ENCODE data around the gene CALR. TPM values are rescaled to one million over a fixed set of nuclear protein-coding genes. Genes with fewer than 3 reads are reported as not detected.
"Not testable (repeated sequence)": the region's sequence is repeated elsewhere in the genome, so short reads cannot be mapped to it uniquely, and the experiment has no call there.

Gene CALR
- total RNA-seq, 1 donor from 2014 or later, result 382 TPM

DNA sequence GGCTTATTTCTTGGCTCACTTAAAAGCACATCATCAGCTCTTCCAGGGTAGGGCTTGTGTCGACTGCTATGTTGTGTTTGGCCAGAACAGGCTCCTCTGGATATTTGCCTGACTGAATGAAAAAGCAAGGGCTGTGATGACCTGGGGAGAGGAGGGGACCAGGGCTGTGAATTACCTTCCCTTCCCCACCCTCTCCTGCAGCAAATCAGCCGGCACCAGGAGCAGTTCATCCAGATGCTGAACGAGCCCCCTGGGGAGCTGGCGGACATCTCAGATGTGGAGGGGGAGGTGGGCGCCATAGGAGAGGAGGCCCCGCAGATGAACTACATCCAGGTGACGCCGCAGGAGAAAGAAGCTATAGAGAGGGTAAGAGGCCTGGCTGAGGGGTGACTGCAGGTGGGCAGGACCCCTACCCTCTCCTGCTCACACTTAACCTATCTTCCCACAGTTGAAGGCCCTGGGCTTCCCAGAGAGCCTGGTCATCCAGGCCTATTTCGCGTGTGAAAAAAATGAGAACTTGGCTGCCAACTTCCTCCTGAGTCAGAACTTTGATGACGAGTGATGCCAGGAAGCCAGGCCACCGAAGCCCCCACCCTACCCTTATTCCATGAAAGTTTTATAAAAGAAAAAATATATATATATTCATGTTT, 14.2 kb downstream of the CALR start:
- H3K27ac ChIP-seq (ENCODE audit: low read depth, low read length), result peak overlapping the region; percentile 25
- H3K36me3 ChIP-seq (ENCODE audit: control insufficient read depth in 3 of 3, insufficient read depth in 3 of 3, low read length in 3 of 3), result peaks cover 50 to 59% (median 54%) of the 10 kb centered on the region in 3 donors
- peaks cover 59 to 76% (median 64%) of the 10 kb centered on the region in 3 donors for H3K4me1 ChIP-seq (ENCODE audit: control insufficient read depth in 3 of 3, insufficient read depth in 3 of 3, low read length in 3 of 3)
- H3K9ac ChIP-seq (ENCODE audit: low read depth in 1 of 3, low read length in 3 of 3), result peak overlapping the region in 1 of 3 donors; percentile 33
- no peak overlapping the region for H3K4me3 ChIP-seq (ENCODE audit: low read length in 3 of 3)
- no peaks in the 10 kb centered on the region for H3K27me3 ChIP-seq (ENCODE audit: control insufficient read depth in 3 of 3, insufficient read depth in 3 of 3, low read length in 3 of 3)
- no peaks in the 10 kb centered on the region for H3K9me3 ChIP-seq (ENCODE audit: control insufficient read depth in 3 of 3, low read length in 3 of 3)

DNA sequence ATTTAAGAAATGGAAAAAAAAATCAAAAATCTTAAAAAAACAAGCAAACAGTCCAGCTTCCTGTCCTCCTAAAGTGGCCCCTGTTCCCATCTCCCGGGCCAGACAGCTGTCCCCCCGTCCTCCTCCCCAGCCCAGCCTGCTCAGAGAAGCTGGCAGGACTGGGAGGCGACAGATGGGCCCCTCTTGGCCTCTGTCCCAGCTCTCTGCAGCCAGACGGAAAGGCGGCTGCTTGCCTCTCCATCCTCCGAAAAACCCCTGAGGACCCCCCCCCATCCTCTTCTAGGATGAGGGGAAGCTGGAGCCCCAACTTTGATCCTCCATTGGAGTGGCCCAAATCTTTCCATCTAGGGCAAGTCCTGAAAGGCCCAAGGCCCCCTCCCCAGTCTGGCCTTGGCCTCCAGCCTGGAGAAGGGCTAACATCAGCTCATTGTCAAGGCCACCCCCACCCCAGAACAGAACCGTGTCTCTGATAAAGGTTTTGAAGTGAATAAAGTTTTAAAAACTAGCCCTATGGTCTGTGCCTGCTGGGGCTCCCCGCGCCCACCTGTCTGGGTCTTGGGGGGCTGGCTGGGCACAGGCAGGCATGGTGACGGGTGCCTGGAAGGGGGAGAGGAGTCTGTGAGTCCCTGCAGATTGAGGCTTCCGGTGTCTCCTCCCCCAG, 14.9 kb downstream of the CALR start:
- peaks cover 43 to 53% (median 48%) of the 10 kb centered on the region in 3 donors for H3K36me3 ChIP-seq (ENCODE audit: control insufficient read depth in 3 of 3, insufficient read depth in 3 of 3, low read length in 3 of 3)
- no peaks in the 10 kb centered on the region for H3K27me3 ChIP-seq (ENCODE audit: control insufficient read depth in 3 of 3, insufficient read depth in 3 of 3, low read length in 3 of 3)
- H3K9me3 ChIP-seq (ENCODE audit: control insufficient read depth in 3 of 3, low read length in 3 of 3), result no peaks in the 10 kb centered on the region
- peak overlapping the region in 1 of 3 donors; percentile 16 for H3K9ac ChIP-seq (ENCODE audit: low read depth in 1 of 3, low read length in 3 of 3)
- H3K27ac ChIP-seq (ENCODE audit: low read depth, low read length), result no peak overlapping the region
- H3K4me3 ChIP-seq (ENCODE audit: low read length in 3 of 3), result no peak overlapping the region
- peaks cover 54 to 69% (median 58%) of the 10 kb centered on the region in 3 donors for H3K4me1 ChIP-seq (ENCODE audit: control insufficient read depth in 3 of 3, insufficient read depth in 3 of 3, low read length in 3 of 3)

DNA sequence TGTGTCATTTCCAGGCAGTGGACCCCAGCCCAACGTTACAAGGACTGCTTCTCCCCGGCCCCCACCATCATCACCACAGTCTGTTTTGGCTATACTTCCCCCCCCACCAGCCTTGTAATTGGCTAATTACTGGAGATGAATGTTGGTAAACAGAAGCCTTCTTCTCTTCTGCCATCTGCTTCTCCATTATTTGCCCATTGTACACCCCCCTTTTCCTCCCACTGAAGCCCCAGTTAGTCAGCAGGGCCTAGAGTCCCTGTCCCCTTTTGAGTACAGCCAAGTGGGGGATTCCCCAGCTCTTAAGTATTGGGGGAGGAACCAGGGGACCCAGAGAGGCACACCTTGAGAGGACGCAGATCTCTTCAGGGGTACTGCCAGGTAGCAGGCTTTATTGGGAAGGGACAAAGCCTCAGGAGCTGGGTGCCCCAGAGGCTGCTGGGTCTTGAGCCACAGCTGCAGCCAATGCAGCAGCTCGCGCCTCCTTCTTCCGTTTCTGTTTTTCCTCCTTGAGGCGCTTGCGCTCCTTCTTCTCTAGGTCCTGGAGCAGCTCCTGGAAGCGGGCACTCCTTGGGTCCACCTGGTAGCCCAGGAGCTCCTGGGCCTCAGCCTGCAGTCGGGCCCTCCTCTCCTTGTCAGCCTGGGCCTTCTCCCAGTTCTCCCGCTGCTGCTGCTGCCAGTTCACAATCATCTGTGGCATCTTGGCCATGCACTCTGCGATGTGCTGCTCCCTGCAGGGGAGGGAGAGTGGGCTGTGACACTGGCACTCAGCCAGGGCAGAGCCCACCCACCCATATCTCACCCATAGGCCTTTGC, 15.6 kb downstream of the CALR start:
- Histone ChIP-seq H3K4me1 (ENCODE audit: control insufficient read depth in 3 of 3, insufficient read depth in 3 of 3, low read length in 3 of 3) (peaks cover 52 to 62% (median 54%) of the 10 kb centered on the region in 3 donors), H3K9ac (ENCODE audit: low read depth in 1 of 3, low read length in 3 of 3) (peak overlapping the region in 1 of 3 donors; percentile 16)

DNA sequence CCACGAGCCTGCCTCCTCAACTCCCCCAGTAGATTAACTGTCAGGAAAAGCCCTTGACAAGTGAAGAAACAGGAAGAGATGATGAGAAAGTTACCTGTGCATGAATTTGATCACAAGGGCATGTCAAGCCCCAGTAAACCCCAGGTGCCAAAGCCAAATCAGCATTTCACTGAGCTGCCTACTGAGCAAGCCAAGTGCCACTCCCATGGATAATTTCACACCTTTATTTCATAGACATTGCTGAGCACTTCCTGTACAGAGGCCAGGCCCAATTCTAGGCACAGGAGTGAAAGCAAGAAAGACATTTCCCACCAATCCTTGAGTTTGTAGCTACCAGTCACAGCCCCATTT, 16.2 kb downstream of the CALR start:
- H3K27ac ChIP-seq (ENCODE audit: low read depth, low read length), result no peak overlapping the region
- peaks cover 46 to 56% (median 48%) of the 10 kb centered on the region in 3 donors for H3K4me1 ChIP-seq (ENCODE audit: control insufficient read depth in 3 of 3, insufficient read depth in 3 of 3, low read length in 3 of 3)
- peaks cover 30 to 40% (median 34%) of the 10 kb centered on the region in 3 donors for H3K36me3 ChIP-seq (ENCODE audit: control insufficient read depth in 3 of 3, insufficient read depth in 3 of 3, low read length in 3 of 3)

More for the DNA sequence above, 15.6 kb downstream of the CALR start:
- Histone ChIP-seq H3K27ac (ENCODE audit: low read depth, low read length) (no peak overlapping the region), H3K4me3 (ENCODE audit: low read length in 3 of 3) (peak overlapping the region in 1 of 3 donors; percentile 13), H3K27me3 (ENCODE audit: control insufficient read depth in 3 of 3, insufficient read depth in 3 of 3, low read length in 3 of 3) (no peaks in the 10 kb centered on the region), H3K36me3 (ENCODE audit: control insufficient read depth in 3 of 3, insufficient read depth in 3 of 3, low read length in 3 of 3) (peaks cover 36 to 46% (median 40%) of the 10 kb centered on the region in 3 donors), H3K9me3 (ENCODE audit: control insufficient read depth in 3 of 3, low read length in 3 of 3) (no peaks in the 10 kb centered on the region)

DNA sequence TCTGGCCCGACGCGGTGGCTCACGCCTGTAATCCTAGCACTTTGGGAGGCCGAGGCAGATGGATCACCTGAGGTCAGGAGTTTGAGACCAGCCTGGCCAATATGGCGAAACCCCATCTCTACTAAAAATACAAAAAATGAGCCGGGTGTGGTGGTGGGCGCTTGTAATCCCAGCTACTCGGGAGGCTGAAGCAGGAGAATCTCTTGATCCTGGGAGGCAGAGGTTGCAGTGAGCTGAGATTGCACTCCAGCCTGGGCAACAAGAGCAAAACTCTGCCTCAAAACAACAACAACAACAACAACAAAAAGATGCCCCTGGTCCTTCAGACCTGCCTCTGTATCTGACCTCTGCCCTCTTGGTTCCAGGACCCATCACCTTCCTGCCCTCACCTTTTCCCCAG, 17.2 kb downstream of the CALR start:
- H3K27ac ChIP-seq (ENCODE audit: low read depth, low read length); H3K9me3 ChIP-seq (ENCODE audit: control insufficient read depth in 3 of 3, low read length in 3 of 3); H3K27me3 ChIP-seq (ENCODE audit: control insufficient read depth in 3 of 3, insufficient read depth in 3 of 3, low read length in 3 of 3): not testable (repeated sequence)
- Histone ChIP-seq H3K4me1 (ENCODE audit: control insufficient read depth in 3 of 3, insufficient read depth in 3 of 3, low read length in 3 of 3) (peaks cover 41 to 51% (median 42%) of the 10 kb centered on the region in 3 donors), H3K9ac (ENCODE audit: low read depth in 1 of 3, low read length in 3 of 3) (peak overlapping the region; percentile 54 to 91 (median 57)), H3K36me3 (ENCODE audit: control insufficient read depth in 3 of 3, insufficient read depth in 3 of 3, low read length in 3 of 3) (peaks cover 23 to 32% (median 28%) of the 10 kb centered on the region in 3 donors), H3K4me3 (ENCODE audit: low read length in 3 of 3) (peak overlapping the region; percentile 86 to 98 (median 91))

More for the DNA sequence above, 16.2 kb downstream of the CALR start:
- no peaks in the 10 kb centered on the region for H3K27me3 ChIP-seq (ENCODE audit: control insufficient read depth in 3 of 3, insufficient read depth in 3 of 3, low read length in 3 of 3)
- peak overlapping the region in 2 of 3 donors; percentile 51 to 57 for H3K9ac ChIP-seq (ENCODE audit: low read depth in 1 of 3, low read length in 3 of 3)
- no peaks in the 10 kb centered on the region for H3K9me3 ChIP-seq (ENCODE audit: control insufficient read depth in 3 of 3, low read length in 3 of 3)
- no peak overlapping the region for H3K4me3 ChIP-seq (ENCODE audit: low read length in 3 of 3)

DNA sequence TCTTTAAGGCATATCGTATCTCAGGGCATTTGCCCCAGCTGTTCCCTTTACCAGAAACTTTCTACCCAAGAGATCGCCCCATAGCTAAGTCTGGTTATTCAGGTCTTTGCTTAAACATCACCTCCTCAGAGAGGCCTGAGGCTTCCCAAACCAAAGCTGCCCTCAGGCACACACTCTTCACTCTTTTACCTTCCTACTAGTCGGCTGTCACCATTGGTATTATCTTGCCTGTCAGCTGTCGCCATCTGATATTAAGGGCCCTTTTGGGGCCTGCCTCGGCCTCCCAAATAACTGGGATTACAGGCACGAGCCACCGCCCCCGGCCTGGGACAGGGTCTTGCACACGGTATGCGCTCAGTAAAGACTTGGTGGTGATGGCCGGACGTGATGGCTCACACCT, 17.6 kb downstream of the CALR start:
- H3K27me3 ChIP-seq (ENCODE audit: control insufficient read depth in 3 of 3, insufficient read depth in 3 of 3, low read length in 3 of 3), result no peaks in the 10 kb centered on the region
- H3K4me3 ChIP-seq (ENCODE audit: low read length in 3 of 3), result peak overlapping the region; percentile 86 to 98 (median 91)
- peaks cover 21 to 29% (median 26%) of the 10 kb centered on the region in 3 donors for H3K36me3 ChIP-seq (ENCODE audit: control insufficient read depth in 3 of 3, insufficient read depth in 3 of 3, low read length in 3 of 3)
- H3K27ac ChIP-seq (ENCODE audit: low read depth, low read length), result no peak overlapping the region
- H3K9me3 ChIP-seq (ENCODE audit: control insufficient read depth in 3 of 3, low read length in 3 of 3), result no peaks in the 10 kb centered on the region
- H3K4me1 ChIP-seq (ENCODE audit: control insufficient read depth in 3 of 3, insufficient read depth in 3 of 3, low read length in 3 of 3), result peaks cover 41 to 51% (median 42%) of the 10 kb centered on the region in 3 donors
- peak overlapping the region; percentile 54 to 95 (median 91) for H3K9ac ChIP-seq (ENCODE audit: low read depth in 1 of 3, low read length in 3 of 3)

DNA sequence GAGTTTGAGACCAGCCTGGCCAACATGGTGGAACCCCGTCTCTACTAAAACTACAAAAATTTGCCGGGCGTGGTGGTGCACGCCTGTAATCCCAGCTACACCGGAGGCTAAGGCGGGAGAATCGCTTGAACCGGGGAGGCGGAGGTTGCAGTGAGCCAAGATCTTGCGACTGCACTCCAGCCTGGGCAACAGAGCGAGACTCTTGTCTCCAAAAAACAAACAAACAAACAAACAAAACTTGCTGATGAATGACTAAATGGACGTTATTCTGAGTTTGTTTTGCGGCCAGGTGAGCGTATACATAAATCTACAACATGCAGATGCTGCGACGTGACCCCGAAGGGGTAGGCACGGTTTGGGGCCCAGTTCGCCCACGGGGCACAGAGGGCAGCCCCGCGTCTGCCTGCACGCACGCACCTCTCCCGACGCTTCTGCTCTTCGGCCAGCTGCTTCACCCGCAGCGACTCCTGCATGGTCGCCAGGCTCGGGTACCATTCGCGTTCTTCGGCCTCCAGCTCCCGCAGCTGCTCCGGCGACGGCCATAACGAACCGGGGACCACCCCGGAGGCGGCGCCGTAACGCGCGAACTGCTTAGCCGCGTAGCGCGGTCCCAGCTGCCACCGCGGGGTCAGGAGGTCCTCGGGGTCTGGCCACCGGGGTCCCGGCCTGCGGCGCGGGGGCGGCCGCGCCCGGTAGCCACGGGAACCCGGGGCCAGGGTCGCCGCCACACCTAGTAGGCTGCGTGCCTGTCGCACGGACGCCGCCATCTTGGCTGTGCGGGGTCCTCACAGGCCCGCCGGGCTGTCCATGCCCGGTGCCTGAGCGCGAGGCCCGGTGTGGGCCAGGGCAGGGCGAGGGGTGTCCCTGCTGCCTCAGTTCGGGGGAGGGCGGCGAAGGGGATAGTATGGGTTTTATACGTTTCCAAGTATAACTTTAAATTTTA, 18.3 kb downstream of the CALR start, which contains the start of gene GADD45GIP1:
Gene GADD45GIP1, minus strand, starts transcription at position 778 of the 943 bp plus-strand sequence. Its CDS starts 11 bp downstream, at position 767.
- peak within 1 kb of the TSS; percentile 81 for H3K27ac ChIP-seq (ENCODE audit: low read depth, low read length)
- peaks cover 39 to 48% (median 40%) of the 10 kb centered on the region in 3 donors for H3K4me1 ChIP-seq (ENCODE audit: control insufficient read depth in 3 of 3, insufficient read depth in 3 of 3, low read length in 3 of 3)
- peak within 1 kb of the TSS; percentile 91 to 95 (median 92) for H3K9ac ChIP-seq (ENCODE audit: low read depth in 1 of 3, low read length in 3 of 3)
- H3K36me3 ChIP-seq (ENCODE audit: control insufficient read depth in 3 of 3, insufficient read depth in 3 of 3, low read length in 3 of 3), result peaks cover 19 to 24% (median 21%) of the 10 kb centered on the region in 3 donors
- no peaks in the 10 kb centered on the region for H3K9me3 ChIP-seq (ENCODE audit: control insufficient read depth in 3 of 3, low read length in 3 of 3)
- peak within 1 kb of the TSS; percentile 86 to 98 (median 91) for H3K4me3 ChIP-seq (ENCODE audit: low read length in 3 of 3)
- H3K27me3 ChIP-seq (ENCODE audit: control insufficient read depth in 3 of 3, insufficient read depth in 3 of 3, low read length in 3 of 3), result no peaks in the 10 kb centered on the region

DNA sequence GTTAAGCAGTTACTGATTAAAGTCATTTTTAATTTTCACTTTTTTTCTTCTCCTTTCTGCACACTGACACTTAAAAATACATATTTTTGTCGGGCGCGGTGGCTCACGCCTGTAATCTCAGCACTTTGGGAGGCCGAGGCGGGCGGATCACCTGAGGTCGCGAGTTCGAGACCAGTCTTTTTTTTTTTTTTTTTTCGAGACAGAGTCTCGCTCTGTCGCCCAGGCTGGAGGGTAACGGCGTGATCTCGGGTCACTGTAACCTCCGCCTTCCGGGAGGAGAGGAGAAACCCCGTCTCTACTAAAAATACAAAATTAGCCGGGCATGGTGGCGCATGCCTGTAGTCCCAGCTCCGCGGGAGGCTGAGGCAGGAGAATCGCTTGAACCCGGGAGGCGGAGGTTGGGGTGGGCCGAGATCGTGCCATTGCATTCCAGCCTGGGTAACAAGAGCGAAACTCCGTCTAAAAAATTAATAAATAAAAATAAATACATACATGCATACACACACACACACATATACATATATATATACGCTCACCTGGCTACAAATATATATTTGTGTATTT, 19.1 kb downstream of the CALR start:
- Histone ChIP-seq H3K27ac (ENCODE audit: low read depth, low read length) (peak overlapping the region; percentile 81), H3K4me1 (ENCODE audit: control insufficient read depth in 3 of 3, insufficient read depth in 3 of 3, low read length in 3 of 3) (peaks cover 35 to 40% (median 36%) of the 10 kb centered on the region in 3 donors), H3K36me3 (ENCODE audit: control insufficient read depth in 3 of 3, insufficient read depth in 3 of 3, low read length in 3 of 3) (peaks cover 14 to 16% (median 15%) of the 10 kb centered on the region in 3 donors), H3K9ac (ENCODE audit: low read depth in 1 of 3, low read length in 3 of 3) (peak overlapping the region; percentile 91 to 95 (median 92)), H3K4me3 (ENCODE audit: low read length in 3 of 3) (peak overlapping the region; percentile 86 to 98 (median 91))
- H3K27me3 ChIP-seq (ENCODE audit: control insufficient read depth in 3 of 3, insufficient read depth in 3 of 3, low read length in 3 of 3); H3K9me3 ChIP-seq (ENCODE audit: control insufficient read depth in 3 of 3, low read length in 3 of 3): not testable (repeated sequence)
